Right atrium auricular region (tissue), 2 donors: ENCODE data around the gene NEURL4. TPM values are rescaled to one million over a fixed set of nuclear protein-coding genes. Genes with fewer than 3 reads are reported as not detected.

Experiments
- DNase-seq: peaks from one replicate; pipeline ENCODE4 v3.0.0-alpha.2; 2019; ENCODE audit warnings: low spot score
- H3K27ac ChIP-seq, 2 donors: fragments of 200-600 bp; sonication (generic); 1 replicate in 1 of 2; 2 replicates in 1 of 2; pipeline ENCODE4 v1.5.1; 2016 to 2019
- H3K27me3 ChIP-seq, 2 donors: fragments of 200-600 bp; sonication (generic); one replicate each; pipeline versions ENCODE4 v1.5.1 to v1.6.0; 2017 to 2019
- H3K36me3 ChIP-seq: fragments of 200-600 bp; sonication (generic); one replicate; pipeline ENCODE4 v1.5.1; 2016
- H3K4me1 ChIP-seq, 2 donors: fragments of 200-600 bp; sonication (generic); one replicate each; pipeline versions ENCODE4 v1.5.1 to v1.6.0; 2017 to 2019
- H3K4me3 ChIP-seq, 2 donors: fragments of 200-600 bp; sonication (generic); 1 replicate in 1 of 2; 2 replicates in 1 of 2; pipeline ENCODE4 v1.5.1; 2017 to 2019; ENCODE audit warnings: mild to moderate bottlenecking in 1 of 2, moderate library complexity in 1 of 2
- H3K9me3 ChIP-seq, 2 donors: fragments of 200-600 bp; sonication (generic); one replicate each; pipeline ENCODE4 v1.5.1; 2019
- CTCF ChIP-seq, 2 donors: fragments of 200-600 bp; sonication (generic); IDR thresholded peaks; one replicate each; pipeline ENCODE4 v1.5.1; 2019; ENCODE audit warnings: antibody characterized with exemption in 2 of 2
- total RNA-seq, 2 donors: library from RNA; depleted of rRNA; stranded (reverse); fragments of >200 nt; gene quantifications; one replicate each; pipeline ENCODE4 v1.1.0, GENCODE V29; 2016

NEURL4 gene
- total RNA-seq, 2 donors from 2014 or later, result 9.5 to 12.8 TPM

- H3K36me3 ChIP-seq, result no peaks in the 10 kb centered on the region
- DNase-seq, result peak; percentile 78
- TF ChIP-seq CTCF (IDR thresholded peaks at IDR 0.05), result peak; percentile 78 to 88
- H3K27ac ChIP-seq, result peak overlapping the region in 1 of 2 donors; percentile 19
- H3K4me3 ChIP-seq, result peak overlapping the region in 1 of 2 donors; percentile 11
- H3K27me3 ChIP-seq, result no peaks in the 10 kb centered on the region
- H3K9me3 ChIP-seq, result no peaks in the 10 kb centered on the region
- peaks cover 0 to 42% of the 10 kb centered on the region in 2 donors for H3K4me1 ChIP-seq
These were observed 27.0 kb upstream of the NEURL4 start for GRCh38 chr17:7356072-7356549.

GRCh38 chr17:7355573-7355972, 26.4 kb upstream of the NEURL4 start:
- Histone ChIP-seq H3K27me3 (no peaks in the 10 kb centered on the region), H3K27ac (no peak overlapping the region), H3K4me1 (peaks cover 0 to 48% of the 10 kb centered on the region in 2 donors), H3K9me3 (no peaks in the 10 kb centered on the region), H3K4me3 (no peak overlapping the region), H3K36me3 (no peaks in the 10 kb centered on the region)
- no peak for TF ChIP-seq CTCF (IDR thresholded peaks at IDR 0.05)
- DNase-seq, result no peak

- Histone ChIP-seq H3K4me1 (peaks cover 0 to 53% of the 10 kb centered on the region in 2 donors), H3K9me3 (no peaks in the 10 kb centered on the region), H3K36me3 (no peaks in the 10 kb centered on the region), H3K27ac (peak within 1 kb of the TSS in 1 of 2 donors; percentile 18), H3K27me3 (no peaks in the 10 kb centered on the region), H3K4me3 (no peak within 1 kb of the TSS)
- DNase-seq, result no peak
- no peak for TF ChIP-seq CTCF (IDR thresholded peaks at IDR 0.05)
These were observed 25.9 kb upstream of the NEURL4 start, which contains the start of gene TMEM95 for GRCh38 chr17:7355053-7355452. Gene TMEM95, plus strand, starts transcription at chr17:7355156. Its CDS starts 49 bp downstream, at chr17:7355205.

- peaks cover 0 to 60% of the 10 kb centered on the region in 2 donors for H3K4me1 ChIP-seq
- H3K4me3 ChIP-seq, result no peak overlapping the region
- no peaks in the 10 kb centered on the region for H3K27me3 ChIP-seq
- H3K27ac ChIP-seq, result no peak overlapping the region
- H3K9me3 ChIP-seq, result no peaks in the 10 kb centered on the region
- DNase-seq, result no peak
- no peak for TF ChIP-seq CTCF (IDR thresholded peaks at IDR 0.05)
- H3K36me3 ChIP-seq, result no peaks in the 10 kb centered on the region
These were observed 25.2 kb upstream of the NEURL4 start for GRCh38 chr17:7354262-7354843.

GRCh38 chr17:7352910-7353635, 23.9 kb upstream of the NEURL4 start:
- no peak for TF ChIP-seq CTCF (IDR thresholded peaks at IDR 0.05)
- DNase-seq, result no peak
- peaks cover 0 to 73% of the 10 kb centered on the region in 2 donors for H3K4me1 ChIP-seq
- H3K27ac ChIP-seq, result peak overlapping the region; percentile 96 to 98
- no peaks in the 10 kb centered on the region for H3K27me3 ChIP-seq
- H3K4me3 ChIP-seq, result peak overlapping the region; percentile 68 to 73
- H3K36me3 ChIP-seq, result no peaks in the 10 kb centered on the region
- H3K9me3 ChIP-seq, result no peaks in the 10 kb centered on the region
